OCI-LY3 (cell line): ENCODE data around the gene EGR1.

Experiments used
- EZH2phosphoT487 ChIP-seq: fragments of 200-600 bp; shearing (Covaris generic); IDR thresholded peaks from 2 replicates; pipeline ENCODE4 v1.6.1; 2018; ENCODE audit warnings: antibody characterized with exemption, mixed run types, low read depth
- TF ChIP-seq, protein P1 (sequence below): fragments of 200-600, 300-600 bp; sonication (generic); IDR thresholded peaks from 2 replicates; pipeline ENCODE4 v1.5.1; 2014; ENCODE audit warnings: antibody characterized with exemption, low read length, low read depth

DNA sequence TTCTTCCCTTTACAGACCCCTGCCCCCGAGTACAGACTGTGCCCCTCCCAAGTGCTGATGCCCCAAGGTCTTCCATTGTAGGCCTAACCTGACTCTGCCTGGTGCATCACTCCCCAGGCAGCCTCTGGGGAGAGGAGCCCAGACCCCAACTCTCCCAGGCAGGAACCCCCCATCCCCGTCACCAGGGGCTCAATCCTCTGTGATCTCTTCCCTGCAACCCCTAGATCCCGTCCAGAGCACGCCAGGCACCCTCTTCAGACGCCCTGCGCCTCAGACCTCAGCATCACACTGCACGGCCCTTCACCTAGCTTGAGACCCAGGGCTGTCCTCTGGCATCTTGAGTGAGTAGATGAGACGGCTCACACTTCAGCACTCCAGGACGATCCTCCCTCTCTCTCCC is 6.4 kb upstream of the EGR1 start:
- TF ChIP-seq, protein P1, sequence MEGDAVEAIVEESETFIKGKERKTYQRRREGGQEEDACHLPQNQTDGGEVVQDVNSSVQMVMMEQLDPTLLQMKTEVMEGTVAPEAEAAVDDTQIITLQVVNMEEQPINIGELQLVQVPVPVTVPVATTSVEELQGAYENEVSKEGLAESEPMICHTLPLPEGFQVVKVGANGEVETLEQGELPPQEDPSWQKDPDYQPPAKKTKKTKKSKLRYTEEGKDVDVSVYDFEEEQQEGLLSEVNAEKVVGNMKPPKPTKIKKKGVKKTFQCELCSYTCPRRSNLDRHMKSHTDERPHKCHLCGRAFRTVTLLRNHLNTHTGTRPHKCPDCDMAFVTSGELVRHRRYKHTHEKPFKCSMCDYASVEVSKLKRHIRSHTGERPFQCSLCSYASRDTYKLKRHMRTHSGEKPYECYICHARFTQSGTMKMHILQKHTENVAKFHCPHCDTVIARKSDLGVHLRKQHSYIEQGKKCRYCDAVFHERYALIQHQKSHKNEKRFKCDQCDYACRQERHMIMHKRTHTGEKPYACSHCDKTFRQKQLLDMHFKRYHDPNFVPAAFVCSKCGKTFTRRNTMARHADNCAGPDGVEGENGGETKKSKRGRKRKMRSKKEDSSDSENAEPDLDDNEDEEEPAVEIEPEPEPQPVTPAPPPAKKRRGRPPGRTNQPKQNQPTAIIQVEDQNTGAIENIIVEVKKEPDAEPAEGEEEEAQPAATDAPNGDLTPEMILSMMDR = no peak
- TF ChIP-seq EZH2phosphoT487 = no peak
